ENCODE measurements around the gene QRFPR.

DNA sequence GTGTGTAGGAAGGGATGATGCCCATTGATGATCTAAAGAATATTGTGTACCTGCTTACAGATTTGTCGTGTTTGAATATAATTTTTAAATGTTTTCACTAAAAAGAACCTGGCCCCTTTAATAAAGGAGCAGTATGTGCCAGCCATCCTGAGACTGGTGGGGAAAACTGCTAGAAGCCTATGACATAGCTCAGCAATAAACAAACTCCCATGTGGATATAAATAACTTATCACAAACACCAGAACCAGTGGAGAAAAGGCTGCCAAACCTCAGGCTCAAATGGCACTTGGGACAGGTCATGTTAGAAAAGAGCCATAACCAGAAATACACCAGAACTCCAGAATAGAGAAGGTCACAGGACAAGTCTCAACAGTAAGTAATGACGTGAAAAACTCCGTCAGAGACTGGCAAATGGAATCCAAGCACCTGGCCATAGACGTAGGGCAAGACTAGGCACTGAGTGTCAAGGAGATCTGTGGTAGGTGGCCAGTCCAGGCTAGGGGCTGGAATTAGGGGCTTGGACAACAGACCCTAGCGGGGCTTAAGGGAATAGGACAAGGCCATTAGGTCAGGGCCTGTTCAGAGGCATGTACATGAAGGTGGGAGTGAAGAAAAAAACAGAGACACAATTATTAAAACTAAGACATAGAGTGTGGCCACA, 11.7 kb upstream of the QRFPR start:
- TF ChIP-seq, protein P1, sequence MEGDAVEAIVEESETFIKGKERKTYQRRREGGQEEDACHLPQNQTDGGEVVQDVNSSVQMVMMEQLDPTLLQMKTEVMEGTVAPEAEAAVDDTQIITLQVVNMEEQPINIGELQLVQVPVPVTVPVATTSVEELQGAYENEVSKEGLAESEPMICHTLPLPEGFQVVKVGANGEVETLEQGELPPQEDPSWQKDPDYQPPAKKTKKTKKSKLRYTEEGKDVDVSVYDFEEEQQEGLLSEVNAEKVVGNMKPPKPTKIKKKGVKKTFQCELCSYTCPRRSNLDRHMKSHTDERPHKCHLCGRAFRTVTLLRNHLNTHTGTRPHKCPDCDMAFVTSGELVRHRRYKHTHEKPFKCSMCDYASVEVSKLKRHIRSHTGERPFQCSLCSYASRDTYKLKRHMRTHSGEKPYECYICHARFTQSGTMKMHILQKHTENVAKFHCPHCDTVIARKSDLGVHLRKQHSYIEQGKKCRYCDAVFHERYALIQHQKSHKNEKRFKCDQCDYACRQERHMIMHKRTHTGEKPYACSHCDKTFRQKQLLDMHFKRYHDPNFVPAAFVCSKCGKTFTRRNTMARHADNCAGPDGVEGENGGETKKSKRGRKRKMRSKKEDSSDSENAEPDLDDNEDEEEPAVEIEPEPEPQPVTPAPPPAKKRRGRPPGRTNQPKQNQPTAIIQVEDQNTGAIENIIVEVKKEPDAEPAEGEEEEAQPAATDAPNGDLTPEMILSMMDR (conservative IDR thresholded peaks at IDR 0.05; ENCODE audit: low read depth, low read length): no peak
- TF ChIP-seq SMC3 (IDR thresholded peaks at IDR 0.05; ENCODE audit: low read depth, low read length): no peak
- no peak for TF ChIP-seq MXI1 (IDR thresholded peaks at IDR 0.05; ENCODE audit: borderline replicate concordance, low read depth, low read length)
- TF ChIP-seq RAD21 (IDR thresholded peaks at IDR 0.05; ENCODE audit: low read length): no peak
- TF ChIP-seq CEBPB (IDR thresholded peaks at IDR 0.05; ENCODE audit: low read depth, low read length): no peak

Measured in IMR-90 (cell line).